GM19193 (cell line): ENCODE data around the gene ERICH2.

ENCODE experiments used
- POLR2A ChIP-seq: IDR thresholded peaks from 4 replicates; pipeline ENCODE4 v1.6.1; 2011; ENCODE audit not compliant: insufficient read depth, insufficient read length; ENCODE audit errors: extremely low read depth

Gene ERICH2

DNA sequence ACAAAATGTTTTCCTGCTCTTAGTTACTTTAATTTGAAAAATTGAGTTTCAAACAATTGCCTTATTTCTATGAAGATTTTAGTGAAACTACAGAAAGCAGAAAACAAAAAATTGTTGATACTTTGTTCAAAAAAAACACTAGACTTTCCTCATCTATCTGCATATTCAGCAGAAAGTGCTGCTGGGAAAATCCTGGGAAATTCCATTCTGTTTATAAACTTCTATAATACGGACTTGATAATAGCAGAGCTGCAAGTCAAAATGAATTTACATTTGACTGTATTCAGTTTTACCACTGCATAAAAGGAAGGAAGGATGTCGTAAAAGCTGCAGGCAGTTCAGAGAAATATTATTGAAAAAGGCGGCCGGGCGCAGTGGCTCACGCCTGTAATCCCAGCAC, 24.9 kb upstream of the ERICH2 start:
- no peak for TF ChIP-seq POLR2A

DNA sequence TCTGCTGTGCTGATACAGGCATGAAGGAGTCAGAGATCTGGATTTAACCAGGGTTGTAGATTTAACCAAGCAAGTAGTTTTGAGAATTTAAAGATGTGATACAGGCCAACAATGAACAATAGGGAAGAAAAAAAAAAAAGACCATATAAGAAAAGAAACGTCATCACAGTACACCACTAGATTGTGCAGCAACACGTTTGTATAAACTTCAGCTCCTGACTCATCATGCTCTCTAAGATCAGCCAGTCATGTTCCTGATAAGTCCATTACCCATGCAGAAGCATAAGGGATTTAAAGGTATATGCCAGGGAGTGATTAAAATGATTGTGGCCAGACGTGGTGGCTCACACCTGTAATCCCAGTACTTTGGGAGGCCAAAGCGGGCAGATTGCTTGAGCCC, 22.3 kb upstream of the ERICH2 start:
- TF ChIP-seq POLR2A: no peak

DNA sequence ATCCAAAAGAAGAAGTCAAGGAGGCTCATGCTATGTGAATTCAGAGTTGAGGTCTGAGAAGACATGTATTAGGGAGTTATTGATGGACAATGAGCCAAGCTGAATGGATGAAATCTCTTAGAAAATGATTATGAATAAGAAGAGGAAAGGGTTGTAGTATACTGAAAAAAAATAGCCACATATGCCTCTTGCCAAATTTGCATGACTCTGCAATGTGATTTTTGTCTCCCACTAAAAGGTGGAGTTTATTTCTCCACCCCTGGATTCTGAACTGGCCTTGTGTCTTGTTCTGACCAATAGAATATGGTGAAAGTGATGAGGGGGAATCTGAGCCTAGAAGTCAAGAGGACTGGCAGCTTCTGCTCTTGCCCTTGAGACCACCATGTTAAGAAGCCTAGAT, 8.6 kb upstream of the ERICH2 start:
- TF ChIP-seq POLR2A: no peak

DNA sequence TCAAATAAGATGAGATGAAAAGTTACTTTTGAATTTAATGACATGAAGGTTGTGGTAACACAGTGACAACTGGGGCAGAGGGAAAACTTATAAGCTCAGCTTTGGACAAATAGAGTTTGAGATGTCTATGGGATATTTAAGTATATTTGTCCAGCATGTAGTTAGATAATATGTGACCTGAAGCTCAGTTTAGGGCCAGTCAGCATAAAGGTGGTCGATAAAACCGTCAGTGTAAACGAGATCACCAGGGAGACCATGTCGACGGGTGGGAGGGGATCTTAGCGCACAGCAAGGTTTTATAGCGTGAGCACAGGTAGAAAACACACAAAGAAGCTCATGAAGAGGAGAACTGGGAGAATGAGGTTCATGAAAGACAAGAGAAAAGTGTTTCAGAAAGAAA, 7.4 kb upstream of the ERICH2 start:
- TF ChIP-seq POLR2A: no peak

DNA sequence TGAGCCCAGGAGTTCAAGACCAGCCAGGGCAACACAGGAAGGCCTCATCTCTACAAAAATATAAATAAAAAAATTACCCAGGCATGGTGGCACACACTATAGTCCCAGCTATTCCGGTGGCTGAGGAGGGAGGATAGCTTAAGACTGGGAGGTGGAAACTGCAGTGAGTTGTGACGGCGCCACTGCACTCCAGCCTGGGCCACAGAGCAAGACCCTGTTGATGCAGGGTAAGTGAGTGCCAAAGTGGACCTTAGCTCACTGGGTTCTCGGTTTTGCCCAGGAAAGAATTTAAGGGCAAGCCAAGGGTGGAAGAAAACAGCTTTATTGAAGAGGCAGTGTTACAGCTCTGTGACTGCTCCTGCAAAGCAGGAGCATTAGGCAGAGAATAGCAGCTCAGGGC, 6.9 kb upstream of the ERICH2 start:
- no peak for TF ChIP-seq POLR2A

DNA sequence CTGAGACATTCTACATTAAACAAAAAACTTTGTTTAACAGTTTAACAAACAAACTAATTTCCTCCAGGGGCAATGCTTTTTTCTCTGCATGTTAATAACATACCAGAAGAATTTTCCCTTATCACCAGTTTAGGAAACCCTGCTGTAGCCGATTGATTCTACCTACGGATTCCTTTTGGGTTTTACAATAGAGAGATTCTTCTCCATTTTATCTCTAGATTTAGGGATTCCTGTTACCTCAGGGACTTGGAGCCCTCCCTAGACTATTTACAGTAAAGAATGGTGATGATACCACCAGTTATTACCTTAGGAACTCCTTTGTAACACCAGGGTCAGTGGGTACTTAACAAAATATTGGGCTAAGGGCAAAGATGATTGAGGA, 5.3 kb upstream of the ERICH2 start:
- TF ChIP-seq POLR2A: no peak

DNA sequence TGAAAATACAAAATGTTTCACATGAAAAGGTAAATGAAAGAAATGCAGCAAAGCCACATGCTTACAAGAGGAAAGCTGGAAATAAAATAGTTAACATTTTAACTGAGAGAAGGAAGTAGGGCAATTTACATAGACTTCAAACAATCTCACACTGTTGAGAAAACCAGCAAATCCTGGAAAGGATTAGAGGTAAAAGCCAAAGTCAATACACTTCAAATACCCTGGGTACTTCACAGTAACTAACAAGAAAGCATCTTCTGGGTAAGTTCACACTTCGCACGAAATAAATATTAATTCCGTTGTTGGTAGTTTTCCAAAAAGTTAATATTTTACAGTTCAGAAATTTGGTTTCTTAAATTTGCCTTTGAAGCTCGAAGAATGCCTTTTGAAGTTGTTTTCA, 3.5 kb upstream of the ERICH2 start:
- no peak for TF ChIP-seq POLR2A

DNA sequence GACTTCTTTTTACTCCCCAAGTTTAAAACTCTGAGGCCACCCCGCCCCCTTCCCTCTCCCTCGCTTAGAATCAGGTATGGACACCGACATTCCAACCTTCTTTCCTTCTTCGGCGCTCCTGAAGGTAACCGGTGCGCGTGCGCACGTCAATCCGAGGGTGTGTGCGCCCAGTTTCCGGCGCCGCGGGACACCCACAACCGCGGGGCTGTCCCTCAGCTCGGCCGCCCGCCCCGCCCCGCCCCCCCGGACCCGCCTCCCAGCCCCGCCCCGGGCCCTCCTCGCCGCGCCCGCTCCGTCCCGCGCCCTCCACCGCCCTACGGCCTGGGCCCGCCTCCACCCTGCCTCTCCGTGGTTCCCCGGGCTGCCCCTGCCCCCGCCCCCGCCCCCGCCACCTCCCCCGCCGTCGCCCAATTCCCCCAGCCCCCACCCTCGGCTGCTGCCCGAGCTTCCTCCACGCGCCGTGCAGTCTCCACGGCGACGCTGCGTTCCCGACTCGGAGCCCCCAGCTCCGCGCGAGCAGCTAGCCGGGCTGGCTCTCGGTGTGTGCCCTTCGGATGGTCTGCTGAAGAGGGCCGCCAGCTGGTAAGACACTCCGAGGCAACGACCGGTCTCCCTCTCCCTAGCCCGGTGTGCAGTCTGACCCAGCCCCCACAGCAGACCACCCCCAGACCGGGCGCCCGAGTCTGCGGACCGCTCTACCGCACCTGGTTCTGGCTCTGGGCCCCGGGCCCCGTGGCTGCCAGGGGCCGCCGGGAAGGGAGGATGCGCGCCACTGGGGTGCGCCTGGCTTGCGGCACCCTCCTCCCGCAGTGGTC, 635 bp downstream of the ERICH2 start:
- TF ChIP-seq POLR2A: no peak

DNA sequence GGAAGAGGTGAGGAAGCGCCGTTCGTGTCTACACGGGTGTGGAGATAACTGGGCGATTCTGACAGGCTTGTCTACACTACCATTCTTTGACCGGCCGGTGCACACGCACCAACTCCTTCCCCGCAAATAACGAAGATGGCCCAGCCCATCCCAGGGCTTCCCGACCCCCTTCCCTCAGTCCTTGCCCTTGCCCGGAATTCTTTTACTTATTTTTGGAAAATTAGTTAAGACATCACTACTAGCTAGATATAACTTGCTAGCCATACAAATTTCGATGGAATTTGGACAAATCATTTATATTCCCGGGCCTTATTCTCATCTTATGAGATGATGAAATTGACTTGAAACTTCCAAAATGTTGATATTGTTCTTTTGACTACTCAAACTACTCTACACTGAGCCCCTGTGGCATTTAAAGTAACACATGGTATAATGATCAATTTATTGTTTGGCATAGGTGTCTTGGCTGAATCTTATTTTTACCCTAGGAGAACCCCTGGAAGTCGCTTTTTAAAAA, 1.3 kb downstream of the ERICH2 start:
- no peak for TF ChIP-seq POLR2A

DNA sequence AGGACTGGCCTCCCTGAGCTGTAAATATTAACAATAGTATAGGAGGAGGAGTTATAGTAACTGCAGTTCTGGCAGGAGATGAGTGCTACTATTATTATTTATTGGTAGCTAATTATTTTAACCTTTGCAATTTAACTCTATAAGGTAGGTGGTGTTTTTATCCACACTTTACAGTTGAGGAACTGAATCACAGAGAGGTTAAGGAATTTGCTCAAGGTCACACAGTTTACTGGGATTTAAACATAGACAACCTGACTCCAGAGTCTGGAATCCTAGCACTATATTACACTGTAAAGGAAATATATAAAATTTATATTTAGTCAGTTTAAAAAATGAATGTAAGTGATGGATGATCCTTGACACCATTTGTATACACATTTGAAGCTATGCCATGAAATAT, 2.1 kb downstream of the ERICH2 start:
- no peak for TF ChIP-seq POLR2A

DNA sequence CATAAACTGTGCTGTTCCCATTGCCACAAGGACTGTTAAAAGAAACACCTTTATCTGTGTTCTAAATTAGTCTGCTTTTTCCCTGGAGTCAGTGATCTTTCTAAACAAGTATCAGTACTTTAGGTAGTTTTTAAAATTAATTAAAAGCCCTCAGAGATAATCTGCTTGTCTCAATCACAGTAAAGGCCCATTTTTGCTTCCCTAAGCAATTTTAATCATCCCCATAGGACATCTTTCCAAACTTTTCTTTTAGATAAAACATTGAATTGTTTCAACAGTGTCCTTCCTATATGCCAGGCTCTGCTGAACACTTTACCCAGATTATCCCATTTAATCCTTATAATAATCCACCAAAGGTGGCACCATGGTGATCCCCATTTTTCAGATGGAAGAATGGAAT, 3.9 kb downstream of the ERICH2 start:
- TF ChIP-seq POLR2A: no peak

DNA sequence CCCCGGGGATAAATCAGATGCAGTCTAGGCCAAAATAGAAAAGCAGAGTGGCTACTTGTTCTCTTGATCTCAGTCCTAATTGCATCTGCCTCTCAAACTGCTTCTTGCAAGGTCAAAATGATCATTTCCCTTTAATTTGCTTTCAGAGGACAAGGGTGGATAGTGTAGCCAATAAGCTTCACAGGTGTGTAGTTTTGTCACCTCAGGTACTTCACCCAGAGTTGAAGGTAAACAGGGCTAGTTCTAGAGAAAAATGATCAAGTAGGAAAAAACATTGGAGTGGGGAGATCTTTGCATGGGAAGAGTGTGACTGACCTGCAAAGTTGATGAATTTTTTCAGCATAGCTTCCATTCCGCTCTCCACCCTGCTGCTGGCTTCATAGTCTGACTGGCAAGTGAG, 8.7 kb downstream of the ERICH2 start:
- no peak for TF ChIP-seq POLR2A

DNA sequence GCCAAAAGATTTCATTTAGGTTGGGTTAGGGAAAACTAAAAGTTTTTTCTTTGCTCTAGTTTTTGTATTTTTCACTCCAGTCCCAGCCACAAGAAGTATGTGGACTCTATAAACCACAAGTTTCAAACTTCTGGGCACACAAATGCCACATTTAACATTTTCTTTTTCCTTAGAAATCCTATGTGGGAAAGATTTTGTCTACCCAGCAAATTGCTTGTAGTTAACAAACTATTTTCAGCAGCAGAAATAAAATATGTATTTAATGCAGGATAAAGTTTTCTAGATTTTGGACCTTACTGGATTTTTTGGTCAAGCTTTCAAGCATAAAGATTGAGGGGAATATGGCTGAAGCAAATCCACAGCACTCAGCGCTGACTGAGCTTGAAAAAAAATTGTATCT, 9.1 kb downstream of the ERICH2 start:
- TF ChIP-seq POLR2A: no peak

DNA sequence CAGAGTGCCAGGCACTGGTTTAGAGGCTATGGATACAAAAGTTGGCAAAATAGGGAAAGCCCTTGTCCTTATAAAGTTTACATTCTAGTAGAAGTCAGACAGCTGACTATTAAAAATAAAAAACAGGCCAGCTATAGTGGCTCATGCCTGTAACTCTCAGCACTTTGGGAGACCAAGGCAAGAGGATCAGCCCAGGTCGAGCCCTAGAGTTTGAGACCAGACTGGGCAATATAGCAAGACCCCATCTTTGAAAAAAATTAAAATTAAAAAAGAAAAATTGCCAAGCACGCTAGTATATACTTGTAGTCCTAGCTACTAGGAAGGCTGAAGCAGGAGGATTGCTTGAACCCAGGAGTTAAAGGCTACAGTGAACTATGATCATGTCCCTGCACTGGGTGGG, 12.5 kb downstream of the ERICH2 start:
- no peak for TF ChIP-seq POLR2A

DNA sequence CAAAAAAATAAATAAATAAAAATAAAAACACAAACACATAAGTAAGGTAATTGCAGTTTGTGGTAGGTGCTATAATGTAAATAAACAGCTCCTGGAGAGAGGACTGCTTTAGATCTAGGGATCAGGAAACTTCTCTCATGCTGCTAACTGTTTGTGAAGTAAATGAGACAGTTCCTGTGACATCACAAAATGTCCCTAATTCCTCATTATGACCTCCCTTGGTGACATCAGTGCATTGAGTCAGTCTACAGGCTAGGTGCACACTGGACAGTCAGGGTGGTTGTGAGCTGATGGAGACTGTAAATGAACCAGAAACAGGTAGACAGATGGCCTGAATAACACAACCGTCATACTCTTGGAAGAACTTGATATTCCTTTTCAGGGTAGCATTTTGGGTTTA, 13.4 kb downstream of the ERICH2 start:
- TF ChIP-seq POLR2A: no peak

DNA sequence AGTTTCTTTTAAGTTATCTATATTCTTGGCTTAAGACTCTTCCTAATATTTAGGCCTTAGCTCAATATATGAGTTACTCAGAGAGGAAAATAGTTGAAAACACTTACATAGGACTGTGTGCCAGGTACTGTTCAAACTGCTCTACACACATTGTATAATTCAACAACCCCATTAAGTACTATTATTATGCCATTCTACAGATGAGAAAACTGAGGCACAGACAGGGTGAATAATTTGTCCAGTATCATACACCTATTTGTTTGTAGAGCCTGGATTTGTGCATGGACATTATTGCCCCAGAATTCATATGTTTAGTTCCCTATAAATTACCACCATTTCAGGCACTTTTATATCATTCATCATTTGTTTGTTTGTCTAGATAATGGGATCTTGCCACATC, 28.8 kb downstream of the ERICH2 start:
- TF ChIP-seq POLR2A: no peak

DNA sequence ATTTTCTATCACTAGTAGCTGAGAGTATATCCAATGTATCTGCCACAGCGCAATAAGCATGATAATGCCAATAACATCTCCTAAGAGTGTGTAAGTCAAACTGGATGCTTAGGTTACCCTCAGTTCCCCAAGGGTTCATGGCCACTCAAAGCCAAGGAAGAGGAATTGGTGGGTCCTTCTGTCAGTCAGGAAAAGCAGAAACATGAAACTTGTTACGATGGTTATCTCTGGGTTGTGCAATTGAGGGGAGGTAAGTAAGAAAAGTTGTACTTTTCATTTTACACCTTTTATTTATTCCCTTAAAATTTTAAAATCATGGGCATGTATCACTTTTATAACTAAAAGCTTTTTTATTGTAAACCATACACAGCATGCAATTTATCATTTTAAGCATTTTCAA, 36.4 kb downstream of the ERICH2 start:
- no peak for TF ChIP-seq POLR2A

DNA sequence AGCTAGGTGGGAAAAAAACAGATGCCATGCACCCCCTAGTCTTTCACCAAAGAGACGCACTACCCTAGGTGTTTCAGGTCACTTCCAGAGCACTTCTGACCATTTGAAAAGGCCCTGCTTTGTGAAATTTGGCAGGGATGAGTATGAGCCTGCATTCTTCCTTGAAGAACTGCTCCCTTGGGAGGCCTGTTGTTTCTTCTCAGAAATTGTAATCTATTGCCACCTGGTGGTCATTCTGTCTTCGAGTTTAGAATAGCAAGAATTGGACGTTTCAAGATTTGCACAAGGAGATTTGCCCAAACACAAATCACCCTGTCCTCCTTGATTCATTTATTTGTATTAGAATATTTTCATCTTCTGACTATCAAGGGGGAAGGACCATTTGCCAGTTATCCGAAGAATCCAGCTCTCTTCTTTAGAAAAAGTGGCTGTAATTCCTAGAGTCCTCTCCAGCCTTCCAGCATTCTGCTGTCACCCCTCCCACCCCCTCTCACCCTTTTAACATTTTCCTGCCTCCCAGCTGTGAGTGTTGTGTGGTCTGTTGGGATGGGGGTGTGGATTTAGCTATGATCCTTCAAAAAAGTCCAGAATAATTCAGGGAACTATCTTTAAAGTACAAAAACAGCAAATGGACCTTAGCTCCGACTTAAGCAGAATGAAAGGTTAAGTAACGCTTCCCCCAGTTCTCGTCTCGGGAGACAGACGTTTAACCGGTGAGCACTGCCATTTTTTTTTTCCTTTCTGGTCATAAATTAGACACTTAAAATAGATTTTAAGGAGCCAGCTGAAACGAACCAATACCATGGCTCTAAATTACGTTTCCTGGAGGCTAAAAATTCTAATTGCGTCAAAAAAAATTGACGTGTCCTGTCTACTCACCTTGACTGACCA, 42.8 kb downstream of the ERICH2 start:
- no peak for TF ChIP-seq POLR2A
